Aorta (tissue), 5 donors: ENCODE measurements around the gene IER3. TPM values are rescaled to one million over a fixed set of nuclear protein-coding genes. Genes with fewer than 3 reads are reported as not detected.
A peak's percentile ranks its signal among the peaks of the same experiment; 100 is the strongest.

ENCODE experiments used
- ATAC-seq: fragments of 200-7000 bp; cut with Tn5 transposase; one replicate; pipeline ENCODE4 v1.9.1; 2022; ENCODE audit warnings: moderate library complexity; ENCODE audit not compliant: low FRiP score
- DNase-seq, 2 donors: peaks; one replicate each; pipeline ENCODE4 v3.0.0-alpha.2; 2020
- H3K27ac ChIP-seq, 2 donors: one replicate each; pipeline ENCODE4 v1.5.1; 2013; ENCODE audit warnings: low read length in 2 of 2, mild to moderate bottlenecking in 2 of 2, moderate library complexity in 2 of 2, control low read depth in 1 of 2, inconsistent platforms in 1 of 2, low read depth in 1 of 2
- H3K27me3 ChIP-seq, 2 donors: one replicate each; pipeline ENCODE4 v1.6.1; 2013; ENCODE audit warnings: control low read depth in 1 of 2, low read length in 1 of 2, mild to moderate bottlenecking in 1 of 2, moderate library complexity in 1 of 2; ENCODE audit not compliant: insufficient read depth in 2 of 2, control insufficient read depth in 1 of 2
- H3K36me3 ChIP-seq, 2 donors: one replicate each; pipeline ENCODE4 v1.6.1; 2013; ENCODE audit warnings: control low read depth in 1 of 2, low read length in 1 of 2, mild to moderate bottlenecking in 1 of 2; ENCODE audit not compliant: insufficient read depth in 2 of 2, control insufficient read depth in 1 of 2
- H3K4me1 ChIP-seq, 2 donors: one replicate each; pipeline ENCODE4 v1.6.1; 2013; ENCODE audit warnings: low read length in 2 of 2, control low read depth in 1 of 2, mild to moderate bottlenecking in 1 of 2, moderate library complexity in 1 of 2; ENCODE audit not compliant: insufficient read depth in 2 of 2, control insufficient read depth in 1 of 2
- H3K4me3 ChIP-seq, 2 donors: one replicate each; pipeline ENCODE4 v1.5.1; 2013; ENCODE audit warnings: low read length in 2 of 2, control low read depth in 1 of 2, mild to moderate bottlenecking in 1 of 2
- H3K9me3 ChIP-seq: one replicate; pipeline ENCODE4 v1.6.1; 2013; ENCODE audit warnings: mild to moderate bottlenecking, low read length; ENCODE audit not compliant: control insufficient read depth
- WGBS, 2 donors: extraction: QIAGEN DNeasy Blood & Tissue Kit; methylation state at CpG; one replicate each; pipeline ENCODE4 v1.1.7; 2013; 5-methylcytosine and 5-hydroxymethylcytosine counted together
- intact Hi-C, 2 donors: fragments of 100-400 bp; cut with DNase I; formaldehyde crosslinking; loops; one replicate each; pipeline versions ENCODE4 v1.14.2 to v1.15.0; 2022
- polyA plus RNA-seq, 2 donors: library from polyadenylated mRNA; stranded (reverse); fragments of 200-250 nt; gene quantifications; one replicate each; pipeline ENCODE4 v1.2.3, GENCODE V29; 2013
- total RNA-seq, 2 donors: library from RNA; stranded (reverse); fragmentation: NEBNext Ultra II Directional; extraction: Animal tissue kit (Norgen Biotek cat#: 25700); gene quantifications; one replicate each; pipeline ENCODE4 v1.2.1, GENCODE V29; 2021
- donor health status: healthy with polysubstance abuse.
- donor health status: Bipolar disorder and iron deficiency.
- donor health status: DM: no; HTN: no; CAD: no.
- donor health status: DM: no; HTN: no; CAD: no.
- donor health status: DM: yes; HTN: yes; CAD: no.

The IER3 gene
- total and polyA plus RNA-seq, 4 donors, result 17.8 to 88.8 (median 67.5) TPM

DNA sequence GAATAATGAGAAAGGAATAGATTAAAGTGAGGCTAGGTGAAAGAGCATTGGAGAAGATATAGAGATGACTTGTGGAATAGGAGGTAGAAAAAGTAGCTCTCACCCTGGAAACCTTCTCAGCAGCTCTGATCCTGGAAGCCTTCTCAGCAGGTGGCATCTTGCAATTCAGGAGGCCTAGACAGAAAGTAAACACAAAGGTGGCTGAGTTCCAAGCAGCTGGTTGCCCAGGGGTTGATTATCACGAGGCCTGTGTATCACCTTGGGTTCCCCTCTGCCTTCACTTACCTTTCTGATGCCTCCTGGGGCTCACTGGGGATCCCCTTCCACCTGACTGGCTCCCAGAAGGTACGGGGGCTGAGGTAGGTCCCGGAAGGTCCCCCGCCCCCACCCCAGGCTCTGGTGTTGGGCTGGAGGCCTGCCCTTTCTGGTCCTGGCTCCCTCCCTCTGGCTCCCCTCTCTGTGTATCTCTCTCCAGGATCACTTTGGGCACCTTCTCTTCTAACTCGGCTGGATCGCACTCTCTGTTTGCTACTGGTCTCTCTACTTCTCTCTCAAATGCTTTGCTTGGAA, 37.0 kb downstream of the IER3 start:
- 69 to 78% methylated on average over 6 of the region's 6 CpGs for WGBS, 2 donors
- Histone ChIP-seq H3K4me1 (no peaks in the 10 kb centered on the region), H3K27me3 (no peaks in the 10 kb centered on the region), H3K9me3 (no peaks in the 10 kb centered on the region), H3K36me3 (peaks cover 3 to 5% of the 10 kb centered on the region in 2 donors), H3K27ac (no peak overlapping the region), H3K4me3 (no peak overlapping the region)
- ATAC-seq (no peak), DNase-seq (peak in 1 of 2 donors; percentile 57)
- intact Hi-C loops, result no loop called here

DNA sequence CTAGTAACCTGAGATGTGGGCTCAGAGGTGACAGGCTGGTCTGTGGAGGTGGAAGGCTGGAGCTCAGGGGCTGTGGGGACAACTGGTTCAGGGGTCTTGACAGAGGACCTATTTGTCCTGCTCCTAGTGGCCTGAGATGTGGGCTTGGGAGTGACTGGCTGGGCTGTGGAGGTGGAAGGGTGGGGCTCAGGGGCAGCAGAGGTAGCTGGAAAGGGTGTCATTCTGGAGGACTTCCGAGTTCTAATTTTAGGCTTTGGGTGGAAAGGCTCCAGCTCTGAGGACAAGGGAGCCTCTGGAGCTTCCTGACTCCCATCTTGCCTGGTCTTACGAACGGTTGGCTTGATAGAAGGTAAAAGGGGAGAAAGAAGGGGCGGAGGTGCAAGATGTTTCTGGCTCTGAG, 38.7 kb downstream of the IER3 start:
- H3K36me3 ChIP-seq, result peaks cover 0 to under 1% of the 10 kb centered on the region in 2 donors
- no peaks in the 10 kb centered on the region for H3K4me1 ChIP-seq
- 78 to 81% methylated on average over 4 of the region's 4 CpGs for WGBS, 2 donors
- no peak overlapping the region for H3K27ac ChIP-seq
- intact Hi-C loops, result no loop called here
- H3K4me3 ChIP-seq, result no peak overlapping the region
- DNase-seq (peak in 1 of 2 donors; percentile 10), ATAC-seq (no peak)
- H3K9me3 ChIP-seq, result no peaks in the 10 kb centered on the region
- no peaks in the 10 kb centered on the region for H3K27me3 ChIP-seq

DNA sequence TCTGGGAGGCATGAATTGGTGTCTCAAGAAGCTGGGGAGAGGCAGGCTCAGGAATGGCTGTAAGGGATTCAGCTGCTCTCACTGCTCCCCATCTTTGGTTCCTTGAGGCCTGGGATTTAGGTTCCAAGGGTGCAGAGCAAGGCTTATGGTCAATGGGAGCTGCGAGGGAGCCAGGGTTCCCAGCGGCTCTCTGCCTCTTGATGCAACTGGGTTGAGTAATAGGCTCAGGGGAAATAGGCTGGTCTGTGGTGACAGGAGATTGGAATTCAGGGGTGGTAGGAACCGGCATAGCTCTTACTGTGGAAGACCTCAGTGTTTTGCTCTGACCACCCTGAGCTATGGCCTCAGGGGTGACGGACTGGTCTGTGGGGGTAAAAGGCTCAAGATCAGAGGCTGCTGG, 40.5 kb downstream of the IER3 start:
- Histone ChIP-seq H3K4me1 (no peaks in the 10 kb centered on the region), H3K27me3 (no peaks in the 10 kb centered on the region), H3K36me3 (no peaks in the 10 kb centered on the region), H3K27ac (no peak overlapping the region), H3K9me3 (no peaks in the 10 kb centered on the region), H3K4me3 (no peak overlapping the region)
- ATAC-seq (no peak), DNase-seq (peak; percentile 16 to 46)
- WGBS, 2 donors, result 92% methylated on average over 4 of the region's 4 CpGs
- intact Hi-C loops, result no loop called here

DNA sequence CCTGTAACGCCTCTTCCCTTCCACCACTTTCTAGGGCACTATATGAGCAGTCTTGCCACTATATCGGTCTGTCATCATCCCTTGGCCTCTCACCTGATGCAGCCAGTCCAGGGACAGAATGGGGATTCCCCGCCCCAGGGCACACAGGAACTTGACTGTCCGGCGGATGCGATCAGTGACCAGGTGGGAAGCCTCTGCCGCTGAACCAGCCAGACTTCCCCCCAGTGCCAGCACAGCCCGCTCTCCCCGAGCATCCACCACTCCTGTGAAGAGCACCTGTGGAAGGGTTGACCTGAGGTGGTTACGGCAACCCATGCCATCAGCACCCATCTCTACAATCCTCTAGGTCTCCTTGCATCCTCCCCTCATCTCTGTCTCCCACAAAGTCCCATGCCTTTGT, 41.3 kb downstream of the IER3 start:
- no peaks in the 10 kb centered on the region for H3K27me3 ChIP-seq
- peak; percentile 42 to 68 for DNase-seq
- H3K4me3 ChIP-seq, result no peak overlapping the region
- intact Hi-C loops, result no loop called here
- no peak overlapping the region for H3K27ac ChIP-seq
- no peaks in the 10 kb centered on the region for H3K9me3 ChIP-seq
- no peak for ATAC-seq
- no peaks in the 10 kb centered on the region for H3K36me3 ChIP-seq
- 97% methylated on average over 10 of the region's 10 CpGs for WGBS, 2 donors
- no peaks in the 10 kb centered on the region for H3K4me1 ChIP-seq

DNA sequence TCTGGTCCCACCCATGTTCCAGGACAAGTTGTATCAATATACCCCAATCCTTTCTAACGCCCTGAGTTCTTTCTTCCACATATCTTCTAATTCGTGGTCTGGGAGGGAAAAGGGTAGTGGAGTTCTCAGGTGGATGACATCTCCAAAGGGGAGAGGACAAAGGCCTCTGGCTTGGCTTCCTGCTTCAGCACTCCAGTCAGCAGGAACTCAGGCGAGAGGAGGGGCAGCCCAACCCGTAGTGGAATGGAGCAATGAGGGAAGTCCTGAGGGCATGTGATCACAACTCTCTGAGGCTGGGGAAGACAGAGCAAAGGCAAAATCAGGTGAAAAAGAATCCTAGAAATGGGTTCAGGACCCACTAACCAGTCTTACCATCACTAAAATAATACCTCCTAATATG, 44.0 kb downstream of the IER3 start:
- Histone ChIP-seq H3K4me3 (no peak overlapping the region), H3K27me3 (no peaks in the 10 kb centered on the region), H3K27ac (no peak overlapping the region), H3K36me3 (no peaks in the 10 kb centered on the region), H3K9me3 (no peaks in the 10 kb centered on the region), H3K4me1 (no peaks in the 10 kb centered on the region)
- DNase-seq, result peak; percentile 14 to 68
- WGBS, 2 donors, result 74 to 75% methylated on average over 4 of the region's 4 CpGs
- intact Hi-C loops, result no loop called here
- ATAC-seq, result no peak

DNA sequence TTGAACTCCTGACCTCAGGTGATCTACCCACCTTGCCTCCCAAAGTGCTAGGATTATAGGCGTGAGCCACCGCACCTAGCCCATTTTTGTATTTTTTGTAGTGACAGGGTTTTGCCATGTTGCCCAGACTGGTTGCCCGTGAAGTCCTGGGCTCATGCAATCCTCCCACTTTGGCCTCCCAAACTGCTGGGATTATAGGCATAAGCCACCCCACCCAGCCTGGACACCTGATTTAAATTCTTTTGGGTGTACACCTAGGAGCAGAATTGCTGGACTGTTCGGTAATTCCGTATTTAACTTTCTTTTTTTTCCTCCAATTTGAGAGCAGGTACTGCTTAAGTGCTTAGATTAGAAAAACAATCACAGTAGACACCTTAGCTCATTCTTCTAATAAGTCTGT, 47.9 kb downstream of the IER3 start:
- H3K27me3 ChIP-seq, result no peaks in the 10 kb centered on the region
- 94% methylated on average over 5 of the region's 5 CpGs for WGBS, 2 donors
- DNase-seq, result no peak
- intact Hi-C loops, result no loop called here
- no peaks in the 10 kb centered on the region for H3K9me3 ChIP-seq
- H3K27ac ChIP-seq, result no peak overlapping the region
- H3K4me3 ChIP-seq, result no peak overlapping the region
- ATAC-seq, result no peak
- H3K36me3 ChIP-seq, result no peaks in the 10 kb centered on the region
- H3K4me1 ChIP-seq, result no peaks in the 10 kb centered on the region

Other genes with a start within 250 kb of the IER3 start
- 10 to 100 TPM; 73.7 to 76.9 TPM for gene GNL1, start 188.1 kb downstream of the IER3 start, total RNA-seq
- 100 to 1,000 TPM in 1 of 2 donors, 10 to 100 TPM in 1; 52.6 to 116 TPM for gene GNL1, start 188.1 kb downstream of the IER3 start, polyA plus RNA-seq
- gene PRR3, start 187.3 kb downstream of the IER3 start, total RNA-seq, result 10 to 100 TPM in 1 of 2 donors, 1 to 10 TPM in 1; 7.5 to 11.6 TPM
- gene PRR3, start 187.3 kb downstream of the IER3 start, polyA plus RNA-seq, result 1 to 10 TPM; 4.1 to 9.5 TPM
- 10 to 100 TPM; 35.4 to 41.2 TPM for gene ABCF1, start 173.1 kb downstream of the IER3 start, total RNA-seq
- 10 to 100 TPM; 20.6 to 22.3 TPM for gene ABCF1, start 173.1 kb downstream of the IER3 start, polyA plus RNA-seq
- gene PPP1R10, start 127.3 kb downstream of the IER3 start, total RNA-seq, result 10 to 100 TPM; 69.9 to 83.8 TPM
- 10 to 100 TPM in 1 of 2 donors, 1 to 10 TPM in 1; 8.6 to 13.2 TPM for gene PPP1R10, start 127.3 kb downstream of the IER3 start, polyA plus RNA-seq
- 10 to 100 TPM; 26.6 to 29.8 TPM for gene MRPS18B, start 126.7 kb downstream of the IER3 start, total RNA-seq
- gene MRPS18B, start 126.7 kb downstream of the IER3 start, polyA plus RNA-seq, result 10 to 100 TPM; 38.2 to 45.6 TPM
- 10 to 100 TPM in 1 of 2 donors, 1 to 10 TPM in 1; 5.8 to 12.9 TPM for gene ATAT1, start 117.7 kb downstream of the IER3 start, total RNA-seq
- gene ATAT1, start 117.7 kb downstream of the IER3 start, polyA plus RNA-seq, result 1 to 10 TPM; 6.4 to 7.7 TPM
- gene C6orf136, start 97.4 kb downstream of the IER3 start, total RNA-seq, result 10 to 100 TPM in 1 of 2 donors, 1 to 10 TPM in 1; 9.7 to 19.9 TPM
- 10 to 100 TPM; 18.8 to 21.0 TPM for gene C6orf136, start 97.4 kb downstream of the IER3 start, polyA plus RNA-seq
- 10 to 100 TPM; 22.3 to 25.2 TPM for gene DHX16, start 71.5 kb downstream of the IER3 start, total RNA-seq
- 10 to 100 TPM; 12.8 to 34.0 TPM for gene DHX16, start 71.5 kb downstream of the IER3 start, polyA plus RNA-seq
- 100 to 1,000 TPM; 130 to 134 TPM for gene PPP1R18, start 57.9 kb downstream of the IER3 start, total RNA-seq
- gene PPP1R18, start 57.9 kb downstream of the IER3 start, polyA plus RNA-seq, result 10 to 100 TPM; 68.5 to 83.3 TPM
- 10 to 100 TPM; 13.0 to 15.0 TPM for gene NRM, start 53.6 kb downstream of the IER3 start, total RNA-seq
- 10 to 100 TPM in 1 of 2 donors, 1 to 10 TPM in 1; 5.6 to 19.6 TPM for gene NRM, start 53.6 kb downstream of the IER3 start, polyA plus RNA-seq
- 10 to 100 TPM; 31.4 to 33.3 TPM for gene MDC1, start 27.3 kb downstream of the IER3 start, total RNA-seq
- gene MDC1, start 27.3 kb downstream of the IER3 start, polyA plus RNA-seq, result 10 to 100 TPM in 1 of 2 donors, 1 to 10 TPM in 1; 7.4 to 34.5 TPM
- gene TUBB, start 24.2 kb downstream of the IER3 start, total RNA-seq, result 100 to 1,000 TPM; 264 to 324 TPM
- gene TUBB, start 24.2 kb downstream of the IER3 start, polyA plus RNA-seq, result 100 to 1,000 TPM in 1 of 2 donors, 10 to 100 TPM in 1; 99.5 to 189 TPM
- 100 to 1,000 TPM; 172 to 222 TPM for gene FLOT1, start 1.9 kb downstream of the IER3 start, total RNA-seq
- 100 to 1,000 TPM; 153 to 213 TPM for gene FLOT1, start 1.9 kb downstream of the IER3 start, polyA plus RNA-seq
- gene DDR1, start 140.0 kb upstream of the IER3 start, total RNA-seq, result 10 to 100 TPM; 29.5 to 32.0 TPM
- gene DDR1, start 140.0 kb upstream of the IER3 start, polyA plus RNA-seq, result 10 to 100 TPM in 1 of 2 donors, 1 to 10 TPM in 1; 6.8 to 15.4 TPM
- gene GTF2H4, start 163.7 kb upstream of the IER3 start, total RNA-seq, result 10 to 100 TPM; 31.2 to 37.0 TPM
- 10 to 100 TPM in 1 of 2 donors, 1 to 10 TPM in 1; 3.9 to 88.2 TPM for gene GTF2H4, start 163.7 kb upstream of the IER3 start, polyA plus RNA-seq
- 10 to 100 TPM; 16.0 to 19.1 TPM for gene VARS2, start 169.7 kb upstream of the IER3 start, total RNA-seq
- 10 to 100 TPM in 1 of 2 donors, 1 to 10 TPM in 1; 9.6 to 65.7 TPM for gene VARS2, start 169.7 kb upstream of the IER3 start, polyA plus RNA-seq
- not detected for gene SFTA2, start 187.6 kb upstream of the IER3 start, total RNA-seq
- 1 to 10 TPM in 1 of 2 donors, not detected in 1; 2.4 TPM for gene SFTA2, start 187.6 kb upstream of the IER3 start, polyA plus RNA-seq
- gene MUCL3, start 196.4 kb upstream of the IER3 start, total RNA-seq, result not detected
- gene MUCL3, start 196.4 kb upstream of the IER3 start, polyA plus RNA-seq, result under 1 TPM; 0.13 to 0.18 TPM
- gene MUC21, start 239.2 kb upstream of the IER3 start, total RNA-seq, result not detected
- gene MUC21, start 239.2 kb upstream of the IER3 start, polyA plus RNA-seq, result under 1 TPM; 0.20 to 0.75 TPM